Measurements from ENCODE around the gene ONECUT3. TPM values are rescaled to one million over a fixed set of nuclear protein-coding genes. Genes with fewer than 3 reads are reported as not detected.

Gene ONECUT3
- total and polyA plus RNA-seq, 9 donors, result 0.01 to 0.05 (median 0.03) TPM; not detected in 3

- DNase-seq, result no peak
- Histone ChIP-seq H3K4me3 (ENCODE audit: low read length) (no peak overlapping the region), H3K27me3 (ENCODE audit: control insufficient read depth, insufficient read depth, low read length) (peaks cover 80% of the 10 kb centered on the region), H3K9me3 (replicated peaks; ENCODE audit: control insufficient read depth, low read depth, low read length) (peaks cover 10% of the 10 kb centered on the region), H3K36me3 (ENCODE audit: control insufficient read depth, insufficient read depth, low read length) (no peaks in the 10 kb centered on the region), H3K4me1 (ENCODE audit: control insufficient read depth, insufficient read depth, low read length) (peaks cover 10% of the 10 kb centered on the region), H3K27ac (ENCODE audit: low read length) (no peak overlapping the region)
- WGBS (ENCODE audit: insufficient coverage), result 29% methylated on average over 8 of the region's 16 CpGs
Observed at GRCh38 chr19:1779574-1779973, 26.3 kb downstream of the ONECUT3 start.

DNA sequence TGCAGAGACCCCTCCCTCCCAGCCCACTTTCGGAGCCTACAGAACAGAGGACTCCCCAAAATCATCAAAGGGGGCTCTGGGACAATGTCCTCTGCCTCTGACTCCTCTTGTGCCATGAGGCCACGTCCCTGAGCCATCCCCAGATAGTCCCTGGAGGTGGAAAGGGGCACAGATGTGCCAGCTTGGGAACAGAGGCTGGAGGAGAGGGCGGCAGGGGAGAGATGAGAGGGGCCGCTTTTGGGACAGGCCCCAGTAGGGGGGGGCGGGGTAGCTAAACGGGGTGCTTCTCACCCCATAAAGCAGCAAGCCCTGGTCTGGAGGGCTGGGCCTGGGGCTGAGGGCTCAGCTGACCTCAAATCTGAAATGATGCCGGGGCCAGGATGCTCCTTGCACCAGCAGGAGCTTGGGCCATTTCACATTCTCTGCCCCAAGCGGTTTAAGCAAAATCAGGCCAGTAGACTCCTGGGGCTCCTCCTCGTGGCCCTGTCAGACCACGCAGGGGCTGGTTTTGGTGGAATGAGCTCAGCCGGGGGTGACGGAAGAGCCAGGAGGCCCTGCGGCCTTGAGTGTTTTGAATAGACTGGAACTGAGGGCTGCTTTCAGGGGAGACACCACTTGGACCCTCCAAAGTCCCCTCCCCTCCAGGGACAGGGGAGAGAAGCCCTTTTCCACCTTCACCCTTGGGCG is 27.1 kb downstream of the ONECUT3 start:
- no peak for DNase-seq
- H3K4me1 ChIP-seq (ENCODE audit: control insufficient read depth, insufficient read depth, low read length), result peaks cover 10% of the 10 kb centered on the region
- WGBS (ENCODE audit: insufficient coverage), result 11% methylated on average over 3 of the region's 14 CpGs
- peaks cover 8% of the 10 kb centered on the region for H3K9me3 ChIP-seq (replicated peaks; ENCODE audit: control insufficient read depth, low read depth, low read length)
- H3K27ac ChIP-seq (ENCODE audit: low read length), result no peak overlapping the region
- no peak overlapping the region for H3K4me3 ChIP-seq (ENCODE audit: low read length)
- no peaks in the 10 kb centered on the region for H3K36me3 ChIP-seq (ENCODE audit: control insufficient read depth, insufficient read depth, low read length)
- peaks cover 72% of the 10 kb centered on the region for H3K27me3 ChIP-seq (ENCODE audit: control insufficient read depth, insufficient read depth, low read length)

- Histone ChIP-seq H3K27me3 (ENCODE audit: control insufficient read depth, insufficient read depth, low read length) (peaks cover 61% of the 10 kb centered on the region), H3K4me3 (ENCODE audit: low read length) (no peak overlapping the region), H3K4me1 (ENCODE audit: control insufficient read depth, insufficient read depth, low read length) (peaks cover 5% of the 10 kb centered on the region), H3K36me3 (ENCODE audit: control insufficient read depth, insufficient read depth, low read length) (no peaks in the 10 kb centered on the region), H3K27ac (ENCODE audit: low read length) (no peak overlapping the region), H3K9me3 (replicated peaks; ENCODE audit: control insufficient read depth, low read depth, low read length) (peaks cover 8% of the 10 kb centered on the region)
- 33% methylated on average over 6 of the region's 7 CpGs for WGBS (ENCODE audit: insufficient coverage)
- peak; percentile 43 for DNase-seq
Observed at GRCh38 chr19:1782521-1782920, 29.2 kb downstream of the ONECUT3 start.

- peaks cover 8% of the 10 kb centered on the region for H3K9me3 ChIP-seq (replicated peaks; ENCODE audit: control insufficient read depth, low read depth, low read length)
- no peak for DNase-seq
- H3K27me3 ChIP-seq (ENCODE audit: control insufficient read depth, insufficient read depth, low read length), result peaks cover 57% of the 10 kb centered on the region
- no peak overlapping the region for H3K27ac ChIP-seq (ENCODE audit: low read length)
- H3K4me3 ChIP-seq (ENCODE audit: low read length), result no peak overlapping the region
- H3K4me1 ChIP-seq (ENCODE audit: control insufficient read depth, insufficient read depth, low read length), result peaks cover 5% of the 10 kb centered on the region
- no peaks in the 10 kb centered on the region for H3K36me3 ChIP-seq (ENCODE audit: control insufficient read depth, insufficient read depth, low read length)
- WGBS (ENCODE audit: insufficient coverage), result 94% methylated on average over 4 of the region's 4 CpGs
Observed at GRCh38 chr19:1783354-1783753, 30.0 kb downstream of the ONECUT3 start.

DNA sequence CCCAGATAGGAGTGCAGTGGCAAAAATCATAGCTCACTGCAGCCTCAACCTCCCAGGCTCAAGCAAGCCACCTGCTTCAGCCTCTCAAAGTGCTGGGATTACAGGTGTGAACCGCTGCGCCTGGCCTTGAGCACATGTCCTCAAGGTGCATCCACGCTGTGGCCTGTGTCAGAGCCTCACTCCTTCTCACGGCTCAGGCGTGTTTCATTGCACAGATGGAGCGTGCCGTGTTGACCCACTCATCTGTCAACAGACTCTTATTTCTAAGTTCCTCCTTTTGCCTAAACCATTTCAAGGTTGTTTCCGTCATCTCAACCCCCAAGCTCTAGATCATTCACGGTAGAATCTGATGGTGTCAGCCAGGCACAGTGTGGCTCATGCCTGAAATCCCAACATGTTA is 30.6 kb downstream of the ONECUT3 start:
- Histone ChIP-seq H3K27me3 (ENCODE audit: control insufficient read depth, insufficient read depth, low read length) (peaks cover 57% of the 10 kb centered on the region), H3K9me3 (replicated peaks; ENCODE audit: control insufficient read depth, low read depth, low read length) (peaks cover 8% of the 10 kb centered on the region)

GRCh38 chr19:1785310-1785709 is 32.0 kb downstream of the ONECUT3 start:
- Histone ChIP-seq H3K27ac (ENCODE audit: low read length) (no peak overlapping the region), H3K4me1 (ENCODE audit: control insufficient read depth, insufficient read depth, low read length) (peaks cover 10% of the 10 kb centered on the region), H3K9me3 (replicated peaks; ENCODE audit: control insufficient read depth, low read depth, low read length) (peaks cover 8% of the 10 kb centered on the region), H3K4me3 (ENCODE audit: low read length) (no peak overlapping the region), H3K27me3 (ENCODE audit: control insufficient read depth, insufficient read depth, low read length) (peaks cover 47% of the 10 kb centered on the region), H3K36me3 (ENCODE audit: control insufficient read depth, insufficient read depth, low read length) (no peaks in the 10 kb centered on the region)
- DNase-seq, result no peak
- 91% methylated on average over 19 of the region's 19 CpGs for WGBS (ENCODE audit: insufficient coverage)

More for the DNA sequence above, 30.6 kb downstream of the ONECUT3 start:
- no peak overlapping the region for H3K4me3 ChIP-seq (ENCODE audit: low read length)
- H3K36me3 ChIP-seq (ENCODE audit: control insufficient read depth, insufficient read depth, low read length), result no peaks in the 10 kb centered on the region
- H3K27ac ChIP-seq (ENCODE audit: low read length), result no peak overlapping the region
- no peak for DNase-seq
- peaks cover 5% of the 10 kb centered on the region for H3K4me1 ChIP-seq (ENCODE audit: control insufficient read depth, insufficient read depth, low read length)
- WGBS (ENCODE audit: insufficient coverage), result 87% methylated on average over 9 of the region's 9 CpGs

DNA sequence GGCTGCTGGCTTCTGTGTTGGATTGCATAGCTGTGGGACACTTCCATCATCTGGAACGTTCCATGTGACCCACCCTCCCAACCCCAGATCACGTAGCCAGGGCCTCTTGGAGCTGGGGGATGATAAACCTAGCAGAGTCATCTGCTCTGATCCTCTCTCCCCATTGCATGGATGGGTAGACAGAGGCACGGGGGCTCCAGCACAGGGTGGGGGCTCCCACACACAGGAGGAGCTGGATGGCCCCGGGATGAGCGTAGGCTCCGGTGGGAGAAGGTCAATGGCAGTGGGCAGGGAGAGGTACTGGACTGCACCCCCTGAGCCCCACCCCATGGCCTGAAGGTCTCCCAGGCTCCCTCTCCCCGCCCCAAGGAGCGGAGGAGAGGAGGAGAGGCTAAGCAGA is 33.4 kb downstream of the ONECUT3 start:
- peaks cover 11% of the 10 kb centered on the region for H3K9me3 ChIP-seq (replicated peaks; ENCODE audit: control insufficient read depth, low read depth, low read length)
- peaks cover 42% of the 10 kb centered on the region for H3K27me3 ChIP-seq (ENCODE audit: control insufficient read depth, insufficient read depth, low read length)
- DNase-seq, result no peak
- no peak overlapping the region for H3K27ac ChIP-seq (ENCODE audit: low read length)
- no peak overlapping the region for H3K4me3 ChIP-seq (ENCODE audit: low read length)
- H3K36me3 ChIP-seq (ENCODE audit: control insufficient read depth, insufficient read depth, low read length), result no peaks in the 10 kb centered on the region
- no CpG with 5 or more reads among the region's 8 CpGs for WGBS (ENCODE audit: insufficient coverage)
- H3K4me1 ChIP-seq (ENCODE audit: control insufficient read depth, insufficient read depth, low read length), result peaks cover 10% of the 10 kb centered on the region

- peaks cover 39% of the 10 kb centered on the region for H3K27me3 ChIP-seq (ENCODE audit: control insufficient read depth, insufficient read depth, low read length)
- no peak for DNase-seq
- H3K9me3 ChIP-seq (replicated peaks; ENCODE audit: control insufficient read depth, low read depth, low read length), result peaks cover 6% of the 10 kb centered on the region
- H3K27ac ChIP-seq (ENCODE audit: low read length), result no peak overlapping the region
- peaks cover 10% of the 10 kb centered on the region for H3K4me1 ChIP-seq (ENCODE audit: control insufficient read depth, insufficient read depth, low read length)
- no peaks in the 10 kb centered on the region for H3K36me3 ChIP-seq (ENCODE audit: control insufficient read depth, insufficient read depth, low read length)
- 71% methylated on average over 4 of the region's 8 CpGs for WGBS (ENCODE audit: insufficient coverage)
- no peak overlapping the region for H3K4me3 ChIP-seq (ENCODE audit: low read length)
Observed at GRCh38 chr19:1787116-1787515, 33.8 kb downstream of the ONECUT3 start.

DNA sequence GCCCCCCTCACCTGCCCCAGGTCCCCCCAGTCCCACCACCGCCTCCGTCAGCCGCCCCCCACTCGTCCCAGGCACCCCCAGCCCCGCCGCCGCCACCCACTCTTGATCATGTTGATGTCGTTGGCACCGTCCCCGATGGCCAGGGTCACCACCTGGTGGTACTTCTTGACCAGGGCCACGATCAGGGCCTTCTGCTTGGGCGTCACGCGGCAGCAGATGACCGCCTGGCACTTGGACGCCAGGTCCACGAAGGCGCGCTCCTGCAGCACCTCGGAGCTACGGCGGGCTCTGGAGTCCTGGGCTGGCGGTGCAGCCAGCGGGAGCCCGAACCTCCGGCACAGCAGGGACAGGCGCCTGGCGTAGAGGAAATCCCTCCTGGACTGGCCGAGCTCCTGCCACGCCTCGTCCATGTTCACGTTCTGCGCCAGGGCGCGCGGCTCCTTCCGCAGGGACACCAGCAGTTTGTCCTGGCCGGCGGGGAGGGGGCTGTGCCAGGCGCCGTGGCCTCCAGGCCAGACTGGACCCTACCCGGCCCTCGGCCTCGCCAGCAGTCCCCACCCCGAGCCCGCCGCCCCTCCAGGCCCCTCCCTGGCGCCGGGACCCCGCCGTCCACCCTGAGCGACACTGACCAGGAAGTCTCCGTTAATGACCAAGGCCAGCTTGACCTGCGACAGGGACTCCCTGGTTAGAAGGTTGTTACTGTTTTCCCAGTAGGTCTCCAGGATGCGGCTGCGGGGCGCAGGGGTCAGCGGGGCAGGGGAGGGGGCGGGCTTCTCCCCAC is 36.1 kb downstream of the ONECUT3 start:
- Histone ChIP-seq H3K4me1 (ENCODE audit: control insufficient read depth, insufficient read depth, low read length) (peaks cover 4% of the 10 kb centered on the region), H3K4me3 (ENCODE audit: low read length) (no peak overlapping the region), H3K9me3 (replicated peaks; ENCODE audit: control insufficient read depth, low read depth, low read length) (peaks cover 5% of the 10 kb centered on the region), H3K27me3 (ENCODE audit: control insufficient read depth, insufficient read depth, low read length) (peaks cover 30% of the 10 kb centered on the region), H3K36me3 (ENCODE audit: control insufficient read depth, insufficient read depth, low read length) (no peaks in the 10 kb centered on the region), H3K27ac (ENCODE audit: low read length) (no peak overlapping the region)
- DNase-seq, result no peak
- 8% methylated on average over 48 of the region's 59 CpGs for WGBS (ENCODE audit: insufficient coverage)

- Histone ChIP-seq H3K27ac (ENCODE audit: low read length) (no peak overlapping the region), H3K27me3 (ENCODE audit: control insufficient read depth, insufficient read depth, low read length) (peaks cover 30% of the 10 kb centered on the region), H3K36me3 (ENCODE audit: control insufficient read depth, insufficient read depth, low read length) (no peaks in the 10 kb centered on the region), H3K4me1 (ENCODE audit: control insufficient read depth, insufficient read depth, low read length) (peaks cover 4% of the 10 kb centered on the region), H3K9me3 (replicated peaks; ENCODE audit: control insufficient read depth, low read depth, low read length) (peaks cover 5% of the 10 kb centered on the region), H3K4me3 (ENCODE audit: low read length) (no peak overlapping the region)
- DNase-seq, result no peak
- WGBS (ENCODE audit: insufficient coverage), result 28% methylated on average over 2 of the region's 7 CpGs
Observed at GRCh38 chr19:1790054-1790792, 36.9 kb downstream of the ONECUT3 start.
